Thoracic aorta (tissue), 2 donors: ENCODE data around the gene THADA. TPM values are rescaled to one million over a fixed set of nuclear protein-coding genes. Genes with fewer than 3 reads are reported as not detected.

Experiments used
- ATAC-seq: fragments of 150-250 bp; one replicate; pipeline ENCODE4 v1.8.0; 2017; ENCODE audit warnings: low read depth; ENCODE audit not compliant: insufficient number of reproducible peaks, low FRiP score
- DNase-seq: peaks from one replicate; pipeline ENCODE4 v3.0.0-alpha.2; 2020; ENCODE audit warnings: low spot score
- H3K27ac ChIP-seq, 2 donors: fragments of 200-600 bp; sonication (generic); 1 replicate in 1 of 2; 2 replicates in 1 of 2; pipeline ENCODE4 v1.5.1; 2016; ENCODE audit warnings: mild to moderate bottlenecking in 2 of 2, moderate library complexity in 2 of 2
- H3K27me3 ChIP-seq: fragments of 200-600 bp; sonication (generic); replicated peaks from 2 replicates; pipeline ENCODE4 v1.6.0; 2016; ENCODE audit warnings: mild to moderate bottlenecking; ENCODE audit not compliant: insufficient read depth
- H3K36me3 ChIP-seq: fragments of 200-600 bp; sonication (generic); one replicate; pipeline ENCODE4 v1.5.1; 2016
- H3K4me1 ChIP-seq, 2 donors: fragments of 200-600 bp; sonication (generic); 1 replicate in 1 of 2; 2 replicates in 1 of 2; pipeline versions ENCODE4 v1.5.1 to v1.6.0; 2016; ENCODE audit warnings: low read depth in 2 of 2, mild to moderate bottlenecking in 1 of 2; ENCODE audit not compliant: control insufficient read depth in 1 of 2
- H3K4me3 ChIP-seq: fragments of 200-600 bp; sonication (generic); 2 replicates; pipeline ENCODE4 v1.5.1; 2016; ENCODE audit warnings: mild to moderate bottlenecking
- H3K9me3 ChIP-seq: fragments of 200-600 bp; sonication (generic); 2 replicates; pipeline ENCODE4 v1.5.1; 2016
- total RNA-seq, 2 donors: library from RNA; depleted of rRNA; stranded (reverse); fragments of >200 nt; gene quantifications; one replicate each; pipeline versions ENCODE4 v1.1.0 to v1.2.3, GENCODE V29; 2016
- TF ChIP-seq, protein P1 (sequence below): fragments of 200-600 bp; sonication (generic); IDR thresholded peaks from one replicate; pipeline ENCODE4 v1.5.1; 2019; ENCODE audit warnings: antibody characterized with exemption

Gene THADA
- total RNA-seq, 2 donors from 2014 or later = 33.3 to 46.6 TPM

DNA sequence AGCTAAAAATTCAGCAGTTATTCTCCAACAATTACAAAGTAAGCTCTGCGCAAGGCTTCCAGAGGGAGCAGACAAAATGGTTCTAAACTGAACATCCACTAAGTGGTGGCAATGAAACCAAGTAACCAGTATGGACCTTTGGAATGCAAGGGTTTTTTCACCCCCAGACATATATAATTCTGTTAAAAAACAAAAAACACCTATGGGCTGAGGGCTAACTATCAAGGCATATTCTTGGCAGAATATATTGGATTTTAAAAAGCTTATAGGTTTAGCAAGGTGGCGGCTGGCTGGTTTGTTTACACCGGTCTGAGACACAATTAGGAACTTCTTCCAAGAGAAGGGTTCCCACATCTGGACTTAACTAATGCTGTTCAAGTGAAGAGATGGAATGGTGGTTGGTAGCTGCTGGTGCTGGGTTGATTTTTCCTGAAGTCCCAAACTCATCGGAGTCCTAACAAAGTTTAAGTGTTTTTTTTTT lies 372.3 kb downstream of the THADA start:
- Histone ChIP-seq H3K27ac (peak overlapping the region; percentile 98 to 99), H3K36me3 (peaks cover 29% of the 10 kb centered on the region), H3K9me3 (no peaks in the 10 kb centered on the region), H3K27me3 (no peaks in the 10 kb centered on the region), H3K4me1 (peaks cover 37 to 45% of the 10 kb centered on the region in 2 donors), H3K4me3 (peak overlapping the region; percentile 88)
- ATAC-seq = no peak
- TF ChIP-seq, protein P1, sequence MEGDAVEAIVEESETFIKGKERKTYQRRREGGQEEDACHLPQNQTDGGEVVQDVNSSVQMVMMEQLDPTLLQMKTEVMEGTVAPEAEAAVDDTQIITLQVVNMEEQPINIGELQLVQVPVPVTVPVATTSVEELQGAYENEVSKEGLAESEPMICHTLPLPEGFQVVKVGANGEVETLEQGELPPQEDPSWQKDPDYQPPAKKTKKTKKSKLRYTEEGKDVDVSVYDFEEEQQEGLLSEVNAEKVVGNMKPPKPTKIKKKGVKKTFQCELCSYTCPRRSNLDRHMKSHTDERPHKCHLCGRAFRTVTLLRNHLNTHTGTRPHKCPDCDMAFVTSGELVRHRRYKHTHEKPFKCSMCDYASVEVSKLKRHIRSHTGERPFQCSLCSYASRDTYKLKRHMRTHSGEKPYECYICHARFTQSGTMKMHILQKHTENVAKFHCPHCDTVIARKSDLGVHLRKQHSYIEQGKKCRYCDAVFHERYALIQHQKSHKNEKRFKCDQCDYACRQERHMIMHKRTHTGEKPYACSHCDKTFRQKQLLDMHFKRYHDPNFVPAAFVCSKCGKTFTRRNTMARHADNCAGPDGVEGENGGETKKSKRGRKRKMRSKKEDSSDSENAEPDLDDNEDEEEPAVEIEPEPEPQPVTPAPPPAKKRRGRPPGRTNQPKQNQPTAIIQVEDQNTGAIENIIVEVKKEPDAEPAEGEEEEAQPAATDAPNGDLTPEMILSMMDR = no peak
- no peak for DNase-seq

DNA sequence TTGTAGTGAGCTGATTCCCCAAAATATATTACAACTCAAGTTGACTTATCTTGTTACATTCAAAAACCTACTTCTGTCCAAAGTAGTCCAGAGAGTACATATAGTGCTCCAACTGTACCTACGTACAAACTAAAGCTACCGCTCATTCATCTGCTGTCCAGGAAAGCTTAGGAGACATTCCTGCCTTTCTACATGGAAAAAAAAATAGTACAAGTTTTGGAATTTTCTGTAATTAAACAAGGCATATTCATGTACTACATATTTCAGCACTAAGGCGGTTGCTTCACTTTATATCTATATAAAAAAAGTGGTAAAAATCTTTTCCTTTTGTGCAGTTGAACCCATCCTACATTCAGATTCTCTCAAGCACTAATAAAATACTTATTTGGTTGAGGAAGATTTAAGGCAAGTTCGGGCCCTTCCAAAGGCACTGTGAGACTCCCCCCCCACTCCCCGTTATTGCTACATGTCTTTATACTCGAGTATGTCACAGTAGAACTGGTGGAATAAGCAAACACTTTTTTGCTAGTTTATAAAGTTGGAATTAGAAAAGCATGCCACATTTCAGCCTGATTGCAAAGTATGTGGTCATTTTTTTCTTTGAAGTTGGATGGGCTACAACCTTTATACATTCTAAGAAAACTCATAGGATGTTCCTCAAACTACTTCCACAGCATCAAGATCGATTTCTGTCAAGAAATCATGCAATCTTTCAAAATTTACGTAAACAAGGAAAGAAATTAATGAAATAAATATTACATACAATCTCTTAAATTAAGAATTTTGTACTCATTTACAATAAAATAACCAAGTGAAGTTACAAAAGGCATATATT lies 373.1 kb downstream of the THADA start:
- Histone ChIP-seq H3K27ac (peak overlapping the region; percentile 98 to 99), H3K27me3 (no peaks in the 10 kb centered on the region), H3K4me1 (peaks cover 37 to 45% of the 10 kb centered on the region in 2 donors), H3K36me3 (peaks cover 29% of the 10 kb centered on the region), H3K9me3 (no peaks in the 10 kb centered on the region), H3K4me3 (peak overlapping the region; percentile 88)
- DNase-seq (no peak), ATAC-seq (no peak)
- TF ChIP-seq, protein P1 = no peak

DNA sequence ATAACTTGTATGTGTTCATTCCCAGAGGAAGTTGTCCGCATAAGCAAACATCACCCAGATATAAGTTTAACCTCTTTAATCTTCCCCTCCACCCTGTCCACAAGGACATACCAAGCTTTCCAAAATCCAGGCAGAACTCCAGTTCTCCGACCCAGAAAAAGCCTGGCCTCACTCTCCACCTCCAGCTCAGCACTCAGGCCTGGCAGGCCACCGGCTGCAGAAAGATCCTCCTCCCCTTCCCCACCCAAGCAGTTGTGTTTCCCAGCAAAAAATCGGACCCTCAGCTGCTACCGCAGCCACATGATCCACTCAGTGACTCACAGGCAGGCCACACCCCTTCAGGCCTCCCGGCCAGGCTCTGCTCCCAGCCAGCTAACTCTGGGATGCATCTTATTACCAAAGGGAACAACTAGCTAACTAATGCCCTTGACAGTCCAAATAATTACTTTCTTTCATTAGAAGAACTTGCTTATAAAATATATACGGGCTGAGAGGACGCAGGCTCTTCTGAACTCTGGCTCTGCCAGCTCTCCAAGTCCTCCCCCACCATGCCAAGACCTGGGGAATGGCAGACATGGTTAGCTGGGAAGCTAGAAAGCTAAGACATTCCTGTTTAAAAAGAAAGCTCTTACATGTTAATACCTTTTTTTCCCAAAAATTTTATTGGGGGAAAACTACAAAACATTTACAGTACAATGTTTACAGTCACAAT lies 373.9 kb downstream of the THADA start:
- DNase-seq (peak; percentile 67), ATAC-seq (no peak)
- H3K36me3 ChIP-seq = peaks cover 29% of the 10 kb centered on the region
- H3K4me1 ChIP-seq = peaks cover 40 to 50% of the 10 kb centered on the region in 2 donors
- H3K27ac ChIP-seq = peak overlapping the region; percentile 98 to 99
- H3K9me3 ChIP-seq = no peaks in the 10 kb centered on the region
- TF ChIP-seq, protein P1 = no peak
- H3K4me3 ChIP-seq = peak overlapping the region; percentile 88
- H3K27me3 ChIP-seq = no peaks in the 10 kb centered on the region

DNA sequence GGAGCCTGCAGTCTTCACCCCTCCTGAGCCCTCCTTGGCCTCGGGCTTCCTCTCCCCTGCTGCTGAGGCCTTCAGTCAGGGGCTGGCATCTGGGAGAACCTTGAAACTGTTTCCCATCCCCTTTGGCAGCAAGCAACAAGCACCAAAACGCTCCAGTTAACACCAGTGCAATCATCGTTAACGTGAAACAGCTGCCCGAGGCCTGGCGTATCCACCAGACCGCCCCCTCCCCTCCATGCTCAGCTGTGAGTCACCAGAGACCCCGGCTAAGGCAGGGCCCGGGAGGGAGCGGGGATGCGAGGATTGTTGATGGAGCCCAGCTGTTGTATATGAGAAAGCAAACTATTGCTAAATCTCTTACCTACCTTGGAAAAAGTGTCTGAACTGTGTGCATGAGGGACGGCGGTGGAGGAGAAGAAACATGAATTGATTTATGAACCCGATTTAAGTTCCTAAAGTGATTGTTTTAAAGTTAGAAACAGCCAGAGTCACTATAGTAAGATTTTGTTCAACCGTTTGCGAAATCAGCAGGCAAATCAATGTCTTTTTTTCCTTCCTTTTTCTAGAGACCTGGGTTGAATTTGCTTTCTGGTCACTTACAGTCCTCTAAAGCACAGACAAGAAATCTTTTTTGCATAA lies 374.6 kb downstream of the THADA start:
- ATAC-seq (no peak), DNase-seq (no peak)
- Histone ChIP-seq H3K4me1 (peaks cover 41 to 55% of the 10 kb centered on the region in 2 donors), H3K27me3 (no peaks in the 10 kb centered on the region), H3K9me3 (no peaks in the 10 kb centered on the region), H3K4me3 (peak overlapping the region; percentile 88), H3K36me3 (peaks cover 29% of the 10 kb centered on the region), H3K27ac (peak overlapping the region; percentile 98 to 99)
- TF ChIP-seq, protein P1 = no peak

DNA sequence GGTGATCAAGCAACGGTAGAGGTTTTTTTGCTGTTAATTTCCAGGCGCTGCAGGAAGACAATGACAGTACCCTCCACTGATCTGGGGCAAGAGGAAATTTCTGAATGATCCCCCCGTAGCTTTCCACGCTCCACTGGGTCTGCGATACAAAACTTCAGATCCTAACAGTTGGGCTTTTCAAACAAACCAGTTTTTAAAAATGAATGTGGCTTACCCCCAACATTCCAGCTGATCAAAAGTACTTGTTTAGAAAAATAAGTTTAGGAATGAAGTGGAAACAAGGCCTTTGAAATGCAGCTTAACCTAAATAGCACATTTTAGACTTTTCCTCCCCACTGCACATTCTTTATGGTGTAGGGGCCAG lies 375.1 kb downstream of the THADA start:
- TF ChIP-seq, protein P1 = no peak
- Histone ChIP-seq H3K4me3 (peak overlapping the region; percentile 88), H3K27ac (peak overlapping the region; percentile 98 to 99), H3K9me3 (no peaks in the 10 kb centered on the region), H3K36me3 (peaks cover 29% of the 10 kb centered on the region), H3K4me1 (peaks cover 44 to 60% of the 10 kb centered on the region in 2 donors), H3K27me3 (no peaks in the 10 kb centered on the region)
- DNase-seq = no peak
- ATAC-seq = no peak
